Activated effector memory CD4-positive, alpha-beta T cell treated with Interleukin-2 at 50 U/mL for 16 hours (primary cell): Measurements from ENCODE around the gene SLC25A20.
A peak's percentile ranks its signal among the peaks of the same experiment; 100 is the strongest.
"Not testable (repeated sequence)": the region's sequence is repeated elsewhere in the genome, so short reads cannot be mapped to it uniquely, and the experiment has no call there.

Experiments
- DNase-seq: peaks from one replicate; pipeline ENCODE4 v3.0.0-alpha.2; 2020

SLC25A20 gene

GRCh38 chr3:48898383-48899234 is at the start of gene SLC25A20:
Gene SLC25A20 (minus strand): TSS chr3:48898882. CDS start chr3:48898794, 88 bp downstream.
- peak; percentile 90 for DNase-seq

GRCh38 chr3:48945891-48946549 is 47.3 kb upstream of the SLC25A20 start:
- no peak for DNase-seq

GRCh38 chr3:48945432-48945831 is 46.8 kb upstream of the SLC25A20 start:
- DNase-seq: no peak

GRCh38 chr3:48938689-48939088 is 40.0 kb upstream of the SLC25A20 start:
- DNase-seq: no peak

GRCh38 chr3:48938156-48938555 is 39.5 kb upstream of the SLC25A20 start:
- no peak for DNase-seq

- DNase-seq: no peak
Measured at GRCh38 chr3:48935530-48935929, 36.8 kb upstream of the SLC25A20 start.

GRCh38 chr3:48934333-48934991 is 35.8 kb upstream of the SLC25A20 start:
- DNase-seq: no peak

- DNase-seq: no peak
Measured at GRCh38 chr3:48931944-48932580, 33.4 kb upstream of the SLC25A20 start.

- no peak for DNase-seq
Measured at GRCh38 chr3:48930590-48930989, 31.9 kb upstream of the SLC25A20 start.

- no peak for DNase-seq
Measured at GRCh38 chr3:48929358-48930035, 30.8 kb upstream of the SLC25A20 start.

GRCh38 chr3:48928679-48929078 is 30.0 kb upstream of the SLC25A20 start:
- DNase-seq: no peak

- DNase-seq: no peak
Measured at GRCh38 chr3:48927928-48928327, 29.2 kb upstream of the SLC25A20 start.

- no peak for DNase-seq
Measured at GRCh38 chr3:48926425-48927392, 28.0 kb upstream of the SLC25A20 start.

GRCh38 chr3:48919215-48920138 is 20.8 kb upstream of the SLC25A20 start:
- peak; percentile 27 for DNase-seq

- peak; percentile 84 for DNase-seq
Measured at GRCh38 chr3:48918388-48919214, 19.9 kb upstream of the SLC25A20 start, which contains the start of gene ARIH2. Gene ARIH2 (plus strand): TSS chr3:48918842. CDS start chr3:48927559, 8,717 bp downstream.

GRCh38 chr3:48915296-48915695 is 16.6 kb upstream of the SLC25A20 start:
- DNase-seq: no peak

GRCh38 chr3:48907026-48907425 is 8.3 kb upstream of the SLC25A20 start:
- not testable (repeated sequence) for DNase-seq

- DNase-seq: peak; percentile 15
Measured at GRCh38 chr3:48899273-48899672, 591 bp upstream of the SLC25A20 start.
